CD4-positive, alpha-beta T cell treated with Interleukin-6 at 100 ng/mL for 8 hours (primary cell): ENCODE measurements around the gene NAE1.
"Not testable (repeated sequence)": the region's sequence is repeated elsewhere in the genome, so short reads cannot be mapped to it uniquely, and the experiment has no call there.

Experiments
- DNase-seq: peaks from one replicate; pipeline ENCODE4 v3.0.0-alpha.2; 2020; ENCODE audit warnings: mixed read lengths, low spot score

Gene NAE1

DNA sequence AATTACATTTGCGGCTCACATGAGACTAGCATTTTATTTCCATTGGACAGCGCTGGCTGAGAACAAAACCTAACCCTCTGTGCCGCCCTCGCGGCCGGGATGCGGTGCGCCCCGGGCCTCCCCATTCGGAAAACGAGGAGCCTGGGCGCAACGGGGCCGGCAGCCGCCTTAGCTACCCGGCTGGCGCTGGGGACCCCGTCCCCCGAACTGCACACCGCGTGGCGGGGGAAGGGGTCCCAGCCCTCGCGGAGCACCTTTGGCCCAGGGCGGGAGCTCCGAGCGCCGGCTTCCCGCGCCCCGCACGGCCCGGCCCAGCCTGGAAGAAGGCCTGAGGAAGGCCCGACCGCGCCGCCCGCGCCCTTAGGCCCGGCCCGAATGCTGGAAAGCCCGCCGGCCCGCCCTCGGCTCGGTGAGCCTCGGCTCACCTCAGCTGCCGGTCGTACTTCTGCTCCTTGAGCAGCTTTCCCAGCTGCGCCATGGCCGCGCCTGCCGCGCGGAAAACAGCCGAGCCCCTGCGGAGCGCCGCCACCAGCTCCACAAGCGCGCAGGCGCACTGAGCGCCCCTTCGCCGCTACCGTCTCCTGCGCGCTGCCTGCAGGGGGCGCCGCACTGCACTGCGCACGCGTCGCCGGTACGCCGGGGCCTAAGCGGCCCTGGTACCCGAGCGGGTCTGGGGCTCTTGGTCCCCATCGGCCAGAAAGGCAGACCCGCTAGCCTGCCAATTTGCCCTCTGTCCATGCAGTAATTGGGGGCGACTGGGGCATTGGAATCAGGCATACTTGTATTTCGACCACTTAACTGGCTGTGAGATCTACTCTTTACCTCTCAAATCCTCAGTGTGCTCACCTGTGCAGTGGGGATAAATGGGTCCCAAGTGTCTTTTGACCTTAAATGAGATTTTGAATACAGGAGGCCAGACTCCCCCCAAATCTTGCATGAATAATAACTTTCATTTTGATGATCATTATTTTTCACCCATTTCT is at the start of gene NAE1:
Gene NAE1 (minus strand): TSS at position 555 of the 983 bp plus-strand sequence. CDS start 77 bp downstream, at position 478.
- peak; percentile 88 for DNase-seq

DNA sequence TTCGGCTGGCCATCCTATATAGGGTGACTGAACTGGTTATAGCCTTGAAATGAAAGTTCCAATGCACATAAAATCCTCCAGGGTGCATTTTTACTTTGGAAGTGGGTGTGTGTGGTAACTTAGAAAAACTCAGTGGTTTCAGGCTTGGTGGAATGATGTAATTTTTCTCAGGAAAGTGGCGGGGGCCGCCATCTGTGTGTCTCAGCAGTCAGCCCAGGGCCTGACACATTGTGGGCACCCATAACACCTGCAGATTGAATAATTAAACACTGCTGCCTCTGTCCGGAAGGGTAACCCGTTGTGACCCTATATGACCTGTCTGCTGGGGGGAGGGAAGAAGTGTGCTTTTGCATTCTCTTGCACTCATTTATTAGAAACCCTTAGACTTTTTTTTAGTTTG is 47.3 kb upstream of the NAE1 start:
- DNase-seq, result no peak

DNA sequence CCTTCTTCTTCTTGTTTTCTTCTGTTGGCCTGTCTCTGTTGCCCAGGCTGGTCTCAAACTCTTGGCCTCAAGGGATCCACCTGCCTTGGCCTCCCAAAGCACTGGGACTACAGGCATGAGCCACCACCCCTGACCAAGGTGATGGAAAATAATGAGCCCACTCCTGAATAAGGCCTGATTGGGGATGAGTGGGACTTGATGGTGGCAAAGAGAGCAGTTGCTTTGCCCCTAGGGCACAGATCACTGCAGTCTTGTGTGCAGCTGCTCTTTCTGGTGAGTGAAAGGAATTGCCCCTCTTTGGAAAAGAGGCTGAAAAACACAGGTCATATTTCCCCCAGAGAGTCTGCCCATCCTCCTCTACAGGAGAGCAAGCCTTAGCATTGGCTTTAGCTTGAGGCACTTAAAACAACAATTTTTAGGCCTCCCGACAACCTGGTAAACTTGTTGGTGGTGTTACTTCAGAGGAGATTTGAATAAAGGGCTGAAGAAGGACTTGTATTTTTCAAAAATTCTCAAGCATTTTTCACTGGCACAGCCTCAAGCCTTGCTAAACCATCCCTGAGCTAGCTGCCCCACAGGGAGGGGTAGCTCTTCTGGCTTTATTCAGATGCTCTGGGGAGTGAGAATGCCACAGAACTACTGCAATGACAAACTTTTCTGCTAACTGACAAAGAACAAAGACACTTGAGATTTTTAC is 43.5 kb upstream of the NAE1 start:
- no peak for DNase-seq

DNA sequence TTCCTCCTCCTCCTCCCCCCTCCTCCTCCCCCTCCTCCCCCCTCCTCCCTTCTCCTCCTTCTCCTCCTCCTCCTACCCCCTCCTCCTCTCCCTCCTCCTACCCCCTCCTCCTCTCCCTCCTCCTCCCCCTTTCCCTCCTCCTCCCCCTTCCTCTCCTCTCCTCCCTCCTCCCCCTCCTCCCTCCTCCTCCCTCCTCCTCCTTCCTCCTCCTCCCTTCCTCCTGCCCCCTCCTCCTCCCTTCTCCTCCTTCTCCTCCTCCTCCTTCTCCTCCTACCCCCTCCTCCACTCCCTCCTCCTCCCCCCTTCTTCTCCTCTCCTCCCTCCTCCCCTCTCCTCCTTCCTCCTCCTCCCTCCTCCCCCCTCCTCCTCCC is 42.9 kb upstream of the NAE1 start:
- no peak for DNase-seq

GRCh38 chr16:66872943-66873684 is 42.3 kb upstream of the NAE1 start:
- DNase-seq, result peak; percentile 89

DNA sequence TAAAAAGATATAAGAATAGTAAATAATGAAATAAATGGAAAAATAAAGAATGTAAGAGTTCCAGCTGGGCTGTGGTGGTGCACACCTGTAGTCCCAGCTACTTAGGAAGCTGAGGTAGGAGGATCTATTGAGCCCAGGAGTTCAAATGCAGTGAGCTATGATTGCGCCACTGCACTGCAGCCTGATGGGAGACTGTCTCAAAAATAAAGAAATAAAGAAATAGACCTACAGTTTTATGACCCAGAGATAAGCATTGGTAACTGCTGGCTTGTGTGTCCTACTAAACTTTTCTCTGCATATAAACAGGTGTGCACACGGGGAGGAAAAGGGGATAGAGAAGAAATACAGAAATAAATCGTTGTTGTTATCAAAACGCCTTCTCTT is 41.8 kb upstream of the NAE1 start:
- DNase-seq, result no peak

DNA sequence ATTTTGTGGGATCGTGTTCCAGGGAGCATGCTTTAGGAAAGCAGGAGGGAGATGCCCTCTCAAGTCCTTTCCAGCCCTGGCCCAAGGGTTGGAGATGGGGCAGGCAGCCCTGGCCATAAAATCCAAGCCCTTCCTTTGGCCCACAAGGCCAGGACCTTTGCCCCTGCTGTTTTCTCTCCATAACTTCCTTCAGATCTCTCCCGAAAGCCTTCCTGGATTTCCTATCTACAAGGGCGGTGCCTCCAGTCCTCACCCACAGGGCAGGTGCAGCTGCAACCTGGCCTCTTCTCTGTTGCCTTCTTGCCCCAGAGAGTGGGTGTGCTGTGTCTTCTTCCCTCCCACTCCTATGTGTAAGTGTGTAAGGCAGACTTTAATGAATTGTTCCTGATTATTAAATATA is 41.1 kb upstream of the NAE1 start:
- DNase-seq, result no peak

DNA sequence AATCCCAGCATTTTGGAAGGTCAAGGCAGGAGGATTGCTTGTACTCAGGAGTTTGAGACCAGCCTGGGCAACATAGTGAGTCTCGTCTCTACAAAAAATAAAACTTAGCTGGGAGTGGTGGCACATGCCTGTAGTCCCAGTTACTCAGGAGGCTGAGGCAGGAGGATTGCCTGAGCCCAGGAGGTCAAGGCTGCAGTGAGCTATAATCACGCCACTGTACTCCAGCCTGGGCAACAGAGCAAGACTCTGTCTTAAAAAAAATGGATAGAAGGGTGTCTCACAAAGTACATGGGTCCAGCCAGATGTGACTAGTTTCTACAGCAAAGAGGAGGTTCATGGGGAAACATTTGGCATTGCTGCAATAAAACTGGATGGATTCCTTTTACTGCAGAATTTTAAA is 40.6 kb upstream of the NAE1 start:
- not testable (repeated sequence) for DNase-seq

- no peak for DNase-seq
Measured at GRCh38 chr16:66869424-66869823, 38.6 kb upstream of the NAE1 start.

GRCh38 chr16:66863707-66864106 is 32.9 kb upstream of the NAE1 start:
- DNase-seq, result no peak

- no peak for DNase-seq
Measured at GRCh38 chr16:66862023-66862520, 31.3 kb upstream of the NAE1 start.

GRCh38 chr16:66859397-66860068 is 28.8 kb upstream of the NAE1 start:
- no peak for DNase-seq

DNA sequence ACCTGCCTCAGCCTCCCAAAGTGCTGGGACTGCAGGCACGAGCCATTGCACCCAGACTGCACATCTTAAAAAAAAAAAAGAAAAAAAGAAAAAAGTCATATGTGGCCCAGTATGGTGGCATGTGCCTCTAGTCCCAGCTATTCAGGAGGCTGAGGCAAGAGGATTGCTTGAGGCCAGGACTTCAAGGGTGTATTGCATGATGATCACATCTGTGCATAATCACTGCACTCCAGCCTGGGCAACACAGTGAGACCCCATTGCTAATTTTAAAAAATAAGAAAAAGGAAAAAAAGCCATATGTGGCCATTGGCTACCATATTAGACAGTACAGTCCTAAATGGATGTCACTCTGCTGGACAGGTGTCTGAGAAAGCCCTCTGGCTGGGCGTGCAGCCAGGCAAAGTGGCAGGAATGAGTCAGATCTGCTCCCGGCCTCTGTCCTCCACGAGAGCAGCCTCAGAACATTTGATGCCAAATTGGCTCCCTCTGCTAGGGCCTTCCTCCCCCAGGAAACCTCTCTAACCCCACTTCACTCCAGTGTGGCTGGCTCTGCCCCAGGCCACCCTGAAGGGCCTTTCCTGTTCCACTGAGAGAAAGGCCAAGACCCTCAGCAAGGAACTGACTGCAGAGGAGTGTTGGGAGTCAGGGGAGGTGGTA is 28.1 kb upstream of the NAE1 start:
- DNase-seq, result no peak

GRCh38 chr16:66857437-66857836 is 26.7 kb upstream of the NAE1 start:
- no peak for DNase-seq

DNA sequence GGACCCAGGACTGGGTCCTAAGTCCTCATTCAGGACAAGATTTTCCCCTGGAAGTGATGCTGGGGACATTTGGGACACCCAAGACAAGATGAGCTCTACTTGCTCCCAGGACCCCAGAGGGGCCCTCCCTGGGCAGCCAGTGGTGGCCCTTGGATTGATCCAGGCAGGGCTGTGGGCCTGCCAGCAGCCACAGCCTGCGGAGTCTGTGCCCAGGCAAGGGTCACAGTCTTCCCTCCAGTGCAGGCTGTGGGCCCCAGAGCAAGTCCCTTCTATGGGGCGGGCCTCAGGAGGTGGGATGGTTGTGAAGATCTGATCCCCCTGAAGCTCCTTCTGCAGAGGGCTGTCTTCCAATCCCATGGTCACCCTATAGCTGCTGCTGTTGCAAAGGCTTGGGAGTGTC is 26.0 kb upstream of the NAE1 start:
- DNase-seq, result no peak

DNA sequence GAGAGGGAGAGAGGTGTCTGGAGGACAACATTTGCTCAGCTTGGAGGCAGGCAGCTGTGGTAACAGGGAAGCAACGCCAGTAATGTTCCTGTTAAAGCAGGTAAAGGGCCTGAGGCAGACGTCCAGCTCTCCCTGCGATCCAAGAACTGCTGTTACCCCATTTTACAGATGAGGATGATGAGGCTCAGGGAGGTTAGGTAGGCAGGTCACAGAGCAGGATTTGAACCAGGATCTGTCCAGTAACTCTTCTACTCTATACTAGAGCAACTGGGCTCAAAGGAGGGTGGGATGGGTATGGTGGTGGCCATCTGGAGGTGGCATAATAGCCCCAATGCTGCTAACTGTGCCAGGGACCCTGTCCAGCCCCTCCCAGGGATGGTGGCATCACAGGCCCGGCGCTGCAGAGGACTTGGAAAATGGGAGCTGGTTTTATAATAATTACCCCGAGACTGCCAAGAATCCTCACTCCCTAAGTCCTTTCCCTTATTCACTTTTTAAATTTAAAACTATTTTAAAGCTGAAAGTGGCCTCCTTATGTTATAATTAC is 25.5 kb upstream of the NAE1 start:
- DNase-seq, result no peak

DNA sequence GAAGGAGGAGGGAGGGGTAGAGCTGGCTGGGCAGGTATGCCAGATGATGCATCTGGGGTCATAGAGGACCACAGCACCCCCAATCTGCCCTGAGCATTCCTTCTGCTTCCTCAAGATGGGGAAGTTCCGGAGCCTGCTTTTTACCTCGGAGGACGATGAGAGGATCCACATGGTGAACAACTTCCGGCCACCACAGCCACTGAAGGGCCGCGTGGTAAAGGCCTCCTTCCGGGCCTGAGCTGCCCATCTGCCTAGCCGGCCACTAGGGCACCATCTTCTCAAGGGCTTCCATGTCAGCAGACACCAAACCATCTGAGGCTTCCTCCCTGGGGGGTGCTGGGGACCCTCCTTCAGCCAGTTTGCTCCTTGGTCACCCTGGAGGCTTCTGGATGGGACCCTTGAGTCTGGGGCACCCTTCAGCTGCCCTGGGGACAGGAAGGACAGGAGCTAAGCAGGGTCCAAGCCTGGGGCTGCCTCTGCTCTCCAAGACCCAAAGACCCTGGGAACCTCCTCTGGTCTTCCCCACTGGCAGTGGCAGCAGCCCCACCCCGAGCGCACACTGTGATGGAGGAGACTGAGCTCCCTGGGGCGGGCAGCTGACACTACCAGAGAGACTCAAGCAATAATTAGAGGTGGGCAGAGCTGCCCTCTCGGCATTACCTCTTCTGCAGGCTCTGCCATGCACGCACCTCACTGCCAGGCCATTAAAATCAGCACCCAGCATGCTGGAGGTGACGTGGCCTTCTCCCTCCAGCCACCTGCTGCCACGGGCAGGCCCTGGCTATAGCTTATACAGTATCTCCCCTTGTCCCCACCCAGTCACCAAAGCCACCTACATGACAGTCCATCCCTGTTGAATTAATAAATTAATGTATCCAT is 22.7 kb upstream of the NAE1 start:
- DNase-seq, result no peak

- no peak for DNase-seq
Measured at GRCh38 chr16:66851166-66851964, 20.6 kb upstream of the NAE1 start.
